ENCODE measurements around the gene BLOC1S3.

Gene BLOC1S3, protein sequence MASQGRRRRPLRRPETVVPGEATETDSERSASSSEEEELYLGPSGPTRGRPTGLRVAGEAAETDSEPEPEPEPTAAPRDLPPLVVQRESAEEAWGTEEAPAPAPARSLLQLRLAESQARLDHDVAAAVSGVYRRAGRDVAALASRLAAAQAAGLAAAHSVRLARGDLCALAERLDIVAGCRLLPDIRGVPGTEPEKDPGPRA

DNA sequence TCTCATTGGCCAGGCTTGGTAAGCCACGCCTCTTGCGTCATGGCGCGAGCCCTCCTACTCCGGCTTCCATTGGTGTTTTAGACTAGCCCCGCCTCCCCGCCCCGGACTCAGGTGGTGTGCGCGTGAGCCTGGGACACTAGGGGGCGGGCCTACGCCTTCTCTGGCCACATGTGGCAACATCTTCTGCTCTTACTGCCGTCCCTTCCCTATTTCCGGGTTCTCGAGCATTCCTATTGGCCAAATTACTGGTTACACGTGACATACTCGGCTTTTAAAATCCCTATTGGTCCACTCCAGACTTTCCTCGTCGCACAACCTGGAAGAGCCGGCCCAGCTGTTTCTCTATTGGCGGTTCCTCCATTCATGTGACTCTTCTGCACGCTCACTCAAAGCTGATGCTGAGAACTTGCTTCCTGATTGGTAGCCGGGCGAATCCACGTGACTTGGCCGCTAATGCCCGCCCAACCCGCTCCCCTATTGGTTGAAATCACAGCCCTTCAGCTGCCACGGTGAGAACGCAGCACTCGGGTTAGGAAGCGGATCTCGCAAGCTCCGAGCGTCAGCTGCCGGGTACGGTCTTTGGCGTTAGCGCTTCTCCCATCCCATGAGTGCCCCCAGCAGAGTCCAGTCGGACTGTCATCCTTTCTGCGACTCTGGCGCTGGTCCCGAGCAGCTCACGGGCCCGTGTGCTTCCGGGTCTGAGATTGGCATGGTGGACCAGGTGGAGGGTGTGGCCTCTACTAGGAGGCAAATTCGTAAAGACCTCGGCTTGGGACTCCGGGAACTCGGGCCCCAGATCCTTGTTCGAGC lies at the start of gene BLOC1S3:
Gene BLOC1S3 (plus strand): TSS at position 523 of the 810 bp plus-strand sequence. CDS start 513 bp downstream, outside the sequence.
- FAIRE-seq: peak; percentile 97

DNA sequence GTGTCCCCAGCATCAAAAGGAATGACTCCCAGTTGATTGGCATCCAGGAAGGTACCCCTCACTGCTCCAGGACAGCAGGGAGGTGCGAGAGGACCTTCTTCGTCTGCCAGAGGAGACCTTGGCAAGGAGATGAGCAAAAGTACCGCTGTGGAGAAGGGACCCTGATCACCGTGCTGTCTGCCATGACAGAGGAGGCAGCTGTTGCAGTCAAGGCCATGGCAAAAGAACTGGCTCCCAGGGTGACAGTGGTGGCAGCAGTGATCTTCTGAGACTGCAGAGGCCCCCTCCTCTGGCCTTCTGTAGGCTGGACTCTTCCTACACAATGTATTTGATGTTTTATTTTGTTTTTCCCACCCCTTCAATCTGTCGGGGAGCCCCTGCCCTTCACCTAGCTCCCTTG lies 49.8 kb upstream of the BLOC1S3 start:
- no peak for FAIRE-seq

DNA sequence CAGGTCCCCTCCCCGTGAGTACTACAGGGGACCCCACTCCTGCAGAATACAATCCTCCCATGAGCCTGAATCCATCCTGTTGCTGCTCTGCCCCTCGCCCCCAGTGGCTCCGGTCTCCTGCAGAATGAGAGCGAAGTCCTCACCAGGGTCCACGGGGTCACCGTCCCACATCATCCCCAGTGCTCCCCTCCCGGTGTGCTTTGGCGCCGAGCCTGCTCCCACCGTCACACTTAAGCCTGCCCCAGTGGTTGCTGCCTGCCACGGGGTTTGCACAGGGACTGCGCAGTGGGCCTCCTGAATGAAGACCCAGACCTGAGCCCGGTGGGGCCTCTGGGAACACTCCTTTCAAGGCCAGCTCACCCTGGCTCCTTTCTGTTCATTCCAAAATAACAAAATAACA lies 48.3 kb upstream of the BLOC1S3 start:
- no peak for FAIRE-seq

DNA sequence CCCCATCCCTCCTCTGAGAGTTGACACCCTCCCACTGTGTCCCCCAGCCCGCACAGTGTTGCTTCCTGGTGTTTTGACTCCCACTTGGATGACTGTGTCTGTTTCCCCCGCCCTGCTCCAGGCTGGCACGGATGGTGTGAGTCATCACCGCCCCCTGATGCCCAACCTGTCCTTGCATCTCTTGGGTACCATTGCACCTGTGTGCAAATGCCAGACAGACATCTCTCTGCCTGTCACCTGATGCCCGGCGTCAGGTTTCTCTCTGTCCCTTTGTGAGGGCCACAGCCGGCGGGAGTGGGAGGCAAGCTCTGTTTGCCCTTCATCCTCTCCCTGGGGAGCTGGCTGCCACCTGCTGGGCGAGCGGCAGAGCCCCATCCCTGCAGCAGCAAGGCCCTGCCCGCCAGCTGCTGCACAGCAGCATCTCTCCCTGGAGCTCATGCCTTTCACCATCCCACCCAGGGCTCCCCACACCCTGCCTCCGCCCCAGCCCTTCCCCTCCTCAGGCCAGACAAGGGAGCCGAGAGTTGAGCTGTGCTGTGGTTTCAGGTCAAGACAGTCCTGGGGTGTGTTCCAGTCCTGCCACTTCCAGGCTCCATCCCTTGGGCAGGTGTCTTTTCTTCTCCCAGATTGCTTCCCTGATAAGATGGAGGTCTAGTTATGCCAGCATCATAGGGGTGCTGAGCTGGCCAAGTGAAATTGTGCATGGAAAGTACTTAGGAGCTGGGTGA lies 47.5 kb upstream of the BLOC1S3 start:
- FAIRE-seq: no peak

DNA sequence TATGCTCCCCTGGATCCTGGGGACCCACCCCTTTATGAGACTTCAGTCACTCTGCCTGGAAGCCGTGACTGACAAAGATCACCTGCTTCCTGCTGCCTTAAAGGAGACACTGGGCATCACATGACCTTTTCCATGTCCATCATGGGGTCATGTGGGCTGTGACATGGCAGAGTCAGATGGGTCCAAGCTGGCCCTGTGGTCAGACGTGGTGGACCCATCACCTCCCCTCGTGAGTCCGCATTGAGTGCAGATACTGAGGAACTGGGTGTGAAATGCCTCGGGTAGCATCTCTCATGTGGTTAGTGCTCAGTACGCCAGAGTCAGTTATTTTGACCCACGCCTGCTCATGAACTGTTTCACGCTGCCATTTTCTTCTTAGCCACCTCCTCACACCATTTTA lies 44.9 kb upstream of the BLOC1S3 start:
- no peak for FAIRE-seq

DNA sequence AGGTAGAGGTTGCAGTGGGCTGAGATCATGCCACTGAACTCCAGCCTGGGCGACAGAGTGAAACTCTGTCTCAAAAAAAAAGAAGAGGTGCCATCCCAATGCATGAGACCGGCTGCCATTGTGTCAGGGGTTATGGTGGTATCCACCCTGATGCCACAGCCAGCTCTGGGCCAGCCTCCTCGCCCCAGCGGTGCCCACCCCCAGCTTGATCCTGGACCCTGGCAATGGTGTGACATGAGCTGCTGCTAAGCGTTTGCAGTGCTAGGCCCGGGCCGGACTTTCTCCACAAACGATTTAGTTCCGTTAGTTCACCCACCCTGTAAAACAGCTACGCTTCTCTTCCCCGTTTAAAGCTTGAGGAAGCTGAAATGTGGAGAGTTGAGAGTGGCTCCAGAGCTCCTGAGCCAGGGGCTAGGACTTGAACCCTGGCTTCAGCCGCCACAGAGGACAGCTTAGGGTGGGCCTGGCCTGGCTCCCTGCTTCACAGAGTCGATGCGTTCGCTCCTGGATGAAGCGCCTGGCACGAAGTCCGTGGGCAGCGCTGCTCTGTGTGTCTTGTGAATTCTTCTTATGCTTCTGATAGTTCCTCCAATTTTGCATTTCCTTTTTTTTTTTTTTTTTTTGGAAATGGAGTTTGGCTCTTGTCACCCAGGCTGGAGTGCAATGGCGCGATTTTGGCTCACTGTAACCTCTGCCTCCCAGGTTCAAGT lies 43.3 kb upstream of the BLOC1S3 start:
- FAIRE-seq: no peak

DNA sequence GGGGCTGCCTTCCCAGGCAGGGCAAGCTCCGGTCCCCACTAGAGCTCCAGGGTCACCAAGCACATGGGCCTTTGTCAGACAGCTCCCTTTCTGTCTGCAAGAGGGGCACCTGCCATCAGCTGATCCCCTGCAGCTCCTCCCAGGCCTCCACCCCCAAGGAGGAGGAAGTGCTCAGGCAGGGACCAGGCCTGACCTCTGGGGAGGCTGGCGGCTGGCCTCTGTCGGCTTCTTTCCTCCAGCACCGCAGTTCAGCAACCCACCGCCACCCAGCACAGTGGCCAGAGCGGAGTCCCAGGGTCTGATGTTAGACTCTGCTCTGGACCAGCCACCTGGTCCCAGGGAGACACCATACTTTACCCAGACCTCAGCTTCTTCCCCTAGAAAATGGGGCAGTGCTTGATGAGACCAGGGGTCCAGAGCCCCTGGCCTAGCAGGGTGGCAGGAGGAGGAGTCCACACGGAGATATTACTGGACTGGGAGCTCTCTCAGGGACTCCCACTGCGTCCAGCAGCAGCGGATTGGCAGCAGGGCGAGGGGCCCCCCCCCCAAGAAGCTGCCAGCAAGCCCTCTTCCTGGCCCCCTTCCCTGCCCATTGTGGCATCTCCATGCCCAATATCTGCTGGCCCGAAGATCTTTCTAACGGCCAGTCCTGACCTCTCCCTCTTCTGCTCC lies 41.9 kb upstream of the BLOC1S3 start:
- FAIRE-seq: no peak

DNA sequence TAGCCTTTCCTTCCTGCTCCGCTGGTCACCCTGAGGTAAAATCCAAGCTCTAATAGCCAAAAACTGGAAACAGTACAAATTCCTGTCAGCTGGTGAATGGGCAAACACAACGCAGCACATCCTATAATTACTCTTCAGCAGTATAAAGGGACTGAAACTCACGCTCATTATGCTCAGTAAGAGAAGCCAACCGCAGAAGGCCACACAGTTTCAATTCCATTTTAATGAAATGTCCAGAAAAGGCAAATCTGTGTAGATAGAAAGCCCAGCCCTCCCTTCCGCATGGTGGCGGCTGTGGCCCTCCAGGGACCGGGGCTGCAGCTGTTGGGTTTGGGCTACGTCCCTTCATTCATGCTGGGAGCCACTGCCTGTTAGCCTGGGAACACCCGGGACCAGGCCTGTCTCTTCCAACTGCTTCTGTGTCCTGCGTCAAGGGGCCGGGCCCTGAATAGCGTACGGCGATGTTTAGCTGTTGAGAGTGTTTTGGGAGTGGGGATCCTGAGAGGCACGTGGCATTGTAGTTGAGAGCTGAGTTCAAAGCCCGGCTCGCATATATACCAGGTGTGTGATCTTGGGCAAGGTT lies 41.3 kb upstream of the BLOC1S3 start:
- no peak for FAIRE-seq

DNA sequence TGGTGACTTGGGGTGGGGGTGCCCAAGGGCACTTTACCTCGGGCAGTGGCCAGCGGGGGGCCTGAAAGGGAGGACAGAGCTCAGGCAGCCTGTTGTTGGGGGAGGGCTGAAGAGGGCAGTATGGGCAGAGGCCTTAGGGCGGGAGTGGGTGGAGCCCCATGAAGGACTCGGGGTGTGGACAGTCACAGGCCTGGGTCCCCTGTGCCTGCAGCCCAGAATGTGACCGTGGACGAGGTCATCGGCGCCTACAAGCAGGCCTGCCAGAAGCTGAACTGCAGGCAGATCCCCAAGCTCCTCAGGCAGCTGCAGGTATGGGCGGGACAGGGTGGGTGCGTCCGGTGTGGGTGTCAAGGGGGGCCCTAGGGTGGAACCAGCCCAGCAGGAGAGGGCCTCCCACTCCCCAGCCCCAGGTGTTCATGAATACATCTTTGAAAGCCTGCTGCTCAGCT lies 40.3 kb upstream of the BLOC1S3 start:
- no peak for FAIRE-seq

DNA sequence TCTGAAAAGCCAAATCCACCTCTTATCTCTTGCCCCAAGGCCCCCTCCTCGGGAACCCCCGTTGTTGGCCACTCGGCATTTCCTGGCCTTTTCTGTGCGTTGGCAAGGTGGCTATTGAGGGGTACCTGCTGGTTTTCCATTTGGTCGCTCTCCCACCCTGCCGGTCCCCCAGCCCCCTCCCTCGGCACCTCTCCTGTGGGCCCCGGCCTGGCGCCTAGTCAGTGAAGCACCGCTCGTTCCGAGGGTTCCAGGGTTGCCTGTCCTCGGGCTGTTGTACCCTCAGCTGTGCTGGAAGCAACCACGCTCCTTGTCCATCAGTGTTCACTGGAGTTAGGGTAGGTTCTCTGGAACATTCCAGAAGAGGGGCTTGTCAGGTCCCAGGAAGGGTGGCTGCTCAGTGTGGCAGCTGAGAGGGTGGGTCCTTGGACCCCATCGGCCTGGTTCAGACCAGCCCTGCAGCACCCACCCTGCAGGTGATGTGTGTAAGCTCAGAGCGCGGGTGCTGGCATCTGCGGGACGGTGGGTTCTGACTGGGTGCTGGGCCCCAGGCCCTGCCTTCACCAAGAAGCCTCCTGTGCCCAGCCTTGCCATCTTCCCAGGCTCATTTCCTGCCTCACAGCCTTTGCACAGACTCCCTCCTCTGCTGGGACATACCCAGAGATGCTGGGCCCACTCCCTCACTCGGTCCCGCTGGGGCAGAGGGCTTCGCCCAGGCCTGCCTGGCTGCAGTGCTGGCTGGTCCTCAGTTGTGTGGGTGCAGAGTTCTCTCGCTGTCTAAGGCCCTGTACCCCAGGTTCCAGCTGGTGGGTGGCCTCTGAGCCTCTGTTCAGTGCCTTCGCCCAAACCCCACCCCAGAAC lies 39.1 kb upstream of the BLOC1S3 start:
- FAIRE-seq: no peak

DNA sequence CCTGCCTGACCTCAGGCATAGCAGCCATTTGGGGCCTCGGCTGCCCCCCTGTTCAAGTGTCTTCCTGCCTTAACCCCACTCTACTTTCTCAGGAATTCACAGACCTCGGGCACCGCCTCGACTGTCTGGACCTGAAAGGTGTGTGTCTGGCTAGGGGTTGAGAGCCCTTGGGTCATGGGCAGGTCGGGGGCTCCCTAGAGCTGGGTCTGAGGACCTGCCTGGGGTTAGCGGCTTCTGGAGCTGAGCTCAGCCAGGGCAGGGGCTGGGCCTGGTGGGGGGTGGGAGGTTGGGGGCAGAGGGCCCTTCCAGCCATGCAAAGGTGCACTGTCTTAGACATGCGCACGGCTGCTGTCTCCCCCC lies 38.5 kb upstream of the BLOC1S3 start:
- FAIRE-seq: no peak

DNA sequence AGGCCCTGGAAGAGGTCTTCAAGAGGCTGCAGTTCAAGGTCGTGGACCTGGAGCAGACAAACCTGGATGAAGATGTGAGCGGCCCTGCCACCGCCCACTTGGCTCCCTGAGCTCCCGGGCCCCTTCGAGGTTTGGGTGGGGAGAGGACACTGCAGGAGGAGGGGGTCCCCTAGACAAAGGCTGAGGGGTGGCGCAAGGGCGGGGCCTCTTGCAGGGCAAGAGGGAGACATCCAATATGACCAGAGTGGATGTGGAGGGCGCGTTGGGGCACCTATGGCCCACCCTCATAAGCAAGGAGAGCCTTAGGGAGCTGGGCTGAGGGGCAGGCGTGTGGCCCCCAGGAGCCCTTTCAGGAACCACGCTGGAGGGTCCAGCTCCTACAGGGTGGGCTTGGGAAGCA lies 38.1 kb upstream of the BLOC1S3 start:
- no peak for FAIRE-seq

DNA sequence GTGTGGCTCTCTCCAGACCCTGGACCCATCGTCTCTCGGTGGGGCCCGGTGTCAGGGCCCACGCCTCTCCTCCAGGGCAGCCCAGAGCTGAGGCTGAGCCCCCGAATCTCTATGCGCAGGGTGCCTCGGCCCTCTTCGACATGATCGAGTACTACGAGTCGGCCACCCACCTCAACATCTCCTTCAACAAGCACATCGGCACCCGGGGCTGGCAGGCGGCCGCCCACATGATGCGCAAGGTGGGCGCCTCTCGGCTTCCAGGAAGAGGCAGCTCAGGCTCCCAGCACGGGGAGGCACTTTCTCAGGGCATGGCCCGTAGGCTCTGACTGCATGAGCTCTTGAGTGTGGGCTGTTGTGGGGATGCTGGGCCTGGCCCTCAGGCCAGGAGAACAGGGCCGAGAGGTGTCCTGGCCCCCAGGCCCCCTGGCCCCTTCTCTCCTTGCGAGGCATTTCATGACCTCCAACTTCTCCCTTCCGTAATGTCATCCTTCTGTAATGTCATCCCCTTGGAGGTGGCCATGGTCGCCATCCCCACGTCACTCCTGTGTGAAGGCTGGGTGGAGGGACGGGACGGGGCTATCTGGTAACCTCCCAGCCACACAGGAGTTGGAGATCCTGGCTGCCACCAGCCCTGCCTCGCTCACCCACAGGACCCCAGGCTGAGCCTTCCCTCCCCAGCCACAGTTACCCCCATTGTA lies 37.2 kb upstream of the BLOC1S3 start:
- no peak for FAIRE-seq

DNA sequence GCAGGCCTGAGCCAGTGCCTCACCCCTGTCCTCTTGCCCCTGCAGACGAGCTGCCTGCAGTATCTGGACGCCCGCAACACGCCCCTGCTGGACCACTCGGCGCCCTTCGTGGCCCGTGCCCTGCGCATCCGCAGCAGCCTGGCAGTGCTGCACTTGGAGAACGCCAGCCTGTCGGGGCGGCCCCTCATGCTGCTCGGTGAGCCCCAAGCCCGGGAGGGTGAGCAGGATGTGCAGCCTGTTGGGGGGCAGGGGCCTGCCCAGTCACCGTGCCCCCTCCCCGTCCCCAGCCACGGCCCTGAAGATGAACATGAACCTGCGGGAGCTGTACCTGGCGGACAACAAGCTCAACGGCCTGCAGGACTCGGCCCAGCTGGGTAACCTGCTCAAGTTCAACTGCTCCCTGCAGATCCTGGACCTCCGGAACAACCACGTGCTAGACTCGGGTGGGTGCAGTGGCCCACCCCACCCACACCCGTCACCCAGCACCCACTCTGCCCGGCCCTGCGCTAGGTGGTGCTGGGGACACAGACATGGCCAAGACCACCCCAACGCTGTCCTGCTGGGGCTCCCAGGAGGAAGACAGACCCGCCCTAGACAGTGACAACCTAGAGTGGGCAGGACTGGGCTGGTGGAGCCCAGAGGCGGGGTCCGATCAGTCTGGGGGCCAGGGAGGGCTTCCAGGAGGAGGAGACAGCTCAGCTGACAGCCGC lies 36.4 kb upstream of the BLOC1S3 start:
- FAIRE-seq: no peak

DNA sequence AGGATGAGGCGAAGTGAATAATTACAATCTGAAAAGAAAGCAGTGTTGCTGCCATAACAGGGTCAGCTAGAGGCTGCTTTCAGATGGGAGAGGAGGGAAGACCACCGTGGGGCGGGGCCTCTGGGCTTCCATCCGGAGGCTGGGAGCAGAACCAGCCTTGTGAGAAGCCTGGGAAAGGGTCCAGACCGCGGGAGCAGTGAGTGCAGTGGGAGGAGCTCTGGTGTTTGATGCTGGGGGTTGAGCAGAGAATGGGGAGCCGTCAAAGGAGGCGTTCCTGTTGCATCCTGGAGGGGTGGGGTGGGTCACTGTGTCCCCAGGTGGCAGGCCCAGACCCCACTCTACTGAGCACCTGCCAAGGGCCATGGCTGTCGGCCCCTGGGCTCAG lies 35.9 kb upstream of the BLOC1S3 start:
- FAIRE-seq: no peak

DNA sequence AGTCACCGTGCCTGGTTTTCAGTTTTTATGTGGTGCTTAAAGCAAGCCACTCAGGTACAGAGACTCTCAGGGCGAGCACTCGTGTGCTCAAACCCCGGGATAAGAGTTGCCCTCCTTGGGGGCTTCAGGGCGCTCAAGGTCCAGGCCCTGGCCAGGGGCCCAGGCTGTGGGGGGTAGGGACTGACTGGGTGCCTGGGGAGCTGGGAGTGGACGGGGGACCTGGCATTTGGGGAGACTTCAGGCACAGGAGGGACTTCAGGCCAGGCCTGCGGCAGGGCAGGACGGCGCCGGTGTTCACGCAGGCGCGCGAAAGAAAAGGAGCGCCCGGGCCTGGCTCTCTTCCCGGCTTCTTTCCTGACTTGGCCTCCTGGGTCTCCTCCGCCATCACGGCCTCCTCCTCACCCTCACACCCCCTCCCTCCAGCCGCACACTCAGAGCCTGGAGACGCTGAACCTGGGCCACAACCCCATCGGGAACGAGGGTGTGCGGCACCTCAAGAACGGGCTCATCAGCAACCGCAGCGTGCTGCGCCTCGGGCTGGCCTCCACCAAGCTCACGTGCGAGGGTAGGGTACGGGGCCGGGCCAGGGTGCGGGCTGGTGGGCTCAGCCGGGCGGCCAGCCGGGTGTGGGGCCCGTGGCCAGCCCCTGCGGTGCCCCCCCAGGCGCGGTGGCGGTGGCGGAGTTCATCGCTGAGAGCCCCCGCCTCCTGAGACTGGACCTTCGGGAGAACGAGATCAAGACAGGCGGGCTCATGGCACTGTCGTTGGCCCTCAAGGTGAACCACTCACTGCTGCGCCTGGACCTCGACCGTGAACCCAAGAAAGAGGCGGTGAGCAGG lies 33.9 kb upstream of the BLOC1S3 start:
- no peak for FAIRE-seq

DNA sequence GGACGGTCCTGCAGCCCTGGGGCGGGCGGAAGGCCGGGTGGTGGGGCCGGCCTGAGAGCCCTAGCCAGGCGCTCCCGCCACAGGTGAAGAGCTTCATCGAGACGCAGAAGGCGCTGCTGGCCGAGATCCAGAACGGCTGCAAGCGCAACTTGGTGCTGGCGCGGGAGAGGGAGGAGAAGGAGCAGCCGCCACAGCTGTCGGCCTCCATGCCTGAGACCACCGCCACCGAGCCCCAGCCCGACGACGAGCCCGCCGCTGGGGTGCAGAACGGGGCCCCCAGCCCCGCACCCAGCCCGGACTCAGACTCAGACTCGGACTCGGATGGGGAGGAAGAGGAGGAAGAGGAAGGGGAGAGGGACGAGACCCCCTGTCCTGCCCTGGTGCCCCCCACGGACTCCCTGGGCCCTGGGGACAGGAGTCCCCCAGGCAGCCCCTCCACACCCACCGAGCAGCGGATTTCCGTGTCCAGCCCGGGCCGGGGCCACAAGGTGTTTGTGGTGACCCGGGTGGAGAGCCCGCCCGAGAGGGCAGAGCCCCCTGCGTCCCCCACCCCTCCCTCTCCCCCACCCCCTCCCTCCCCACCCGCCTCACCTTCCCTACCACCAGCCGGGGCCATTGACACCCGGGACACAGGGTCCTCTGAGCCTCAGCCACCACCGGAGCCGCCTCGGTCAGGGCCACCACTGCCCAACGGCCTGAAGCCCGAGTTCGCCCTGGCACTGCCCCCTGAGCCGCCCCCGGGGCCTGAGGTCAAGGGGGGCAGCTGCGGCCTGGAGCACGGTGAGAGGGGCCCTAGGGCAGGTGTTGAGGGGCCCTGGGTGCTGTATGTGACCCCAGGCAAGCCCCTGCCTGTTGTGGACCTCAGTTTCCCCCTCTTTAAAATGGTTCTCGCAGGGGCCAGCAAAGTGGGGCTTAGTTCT lies 33.1 kb upstream of the BLOC1S3 start:
- no peak for FAIRE-seq

DNA sequence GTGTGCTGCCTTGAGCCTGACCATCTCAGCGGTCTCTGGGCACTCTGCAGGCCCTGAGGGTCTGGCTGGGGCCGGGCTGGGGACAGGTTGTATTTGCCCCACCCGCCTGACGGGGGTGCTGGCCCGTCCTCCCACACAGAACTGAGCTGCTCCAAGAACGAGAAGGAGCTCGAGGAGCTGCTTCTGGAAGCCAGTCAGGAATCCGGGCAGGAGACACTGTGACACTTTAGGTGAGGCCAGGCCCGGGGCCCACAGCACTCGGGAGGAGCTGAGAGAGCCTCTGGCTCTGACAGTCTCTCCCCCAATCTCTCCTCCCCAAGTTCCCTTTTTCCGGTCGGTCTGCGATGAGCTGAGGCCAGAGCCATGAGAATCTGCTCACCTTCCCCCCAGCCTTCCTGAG lies 32.3 kb upstream of the BLOC1S3 start:
- FAIRE-seq: no peak
